Cerebellar nuclear complex (tissue), 1 donor: ENCODE results near the gene SHCBP1.
"Not testable (repeated sequence)": the region's sequence is repeated elsewhere in the genome, so short reads cannot be mapped to it uniquely, and the experiment has no call there.

Experiments
- DNase-seq, 2 experiments: peaks; one replicate each; lab custom pipeline; 2025; lab: John Stamatoyannopoulos, UW

The SHCBP1 gene, protein sequence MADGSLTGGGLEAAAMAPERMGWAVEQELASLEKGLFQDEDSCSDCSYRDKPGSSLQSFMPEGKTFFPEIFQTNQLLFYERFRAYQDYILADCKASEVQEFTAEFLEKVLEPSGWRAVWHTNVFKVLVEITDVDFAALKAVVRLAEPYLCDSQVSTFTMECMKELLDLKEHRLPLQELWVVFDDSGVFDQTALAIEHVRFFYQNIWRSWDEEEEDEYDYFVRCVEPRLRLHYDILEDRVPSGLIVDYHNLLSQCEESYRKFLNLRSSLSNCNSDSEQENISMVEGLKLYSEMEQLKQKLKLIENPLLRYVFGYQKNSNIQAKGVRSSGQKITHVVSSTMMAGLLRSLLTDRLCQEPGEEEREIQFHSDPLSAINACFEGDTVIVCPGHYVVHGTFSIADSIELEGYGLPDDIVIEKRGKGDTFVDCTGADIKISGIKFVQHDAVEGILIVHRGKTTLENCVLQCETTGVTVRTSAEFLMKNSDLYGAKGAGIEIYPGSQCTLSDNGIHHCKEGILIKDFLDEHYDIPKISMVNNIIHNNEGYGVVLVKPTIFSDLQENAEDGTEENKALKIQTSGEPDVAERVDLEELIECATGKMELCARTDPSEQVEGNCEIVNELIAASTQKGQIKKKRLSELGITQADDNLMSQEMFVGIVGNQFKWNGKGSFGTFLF

DNA sequence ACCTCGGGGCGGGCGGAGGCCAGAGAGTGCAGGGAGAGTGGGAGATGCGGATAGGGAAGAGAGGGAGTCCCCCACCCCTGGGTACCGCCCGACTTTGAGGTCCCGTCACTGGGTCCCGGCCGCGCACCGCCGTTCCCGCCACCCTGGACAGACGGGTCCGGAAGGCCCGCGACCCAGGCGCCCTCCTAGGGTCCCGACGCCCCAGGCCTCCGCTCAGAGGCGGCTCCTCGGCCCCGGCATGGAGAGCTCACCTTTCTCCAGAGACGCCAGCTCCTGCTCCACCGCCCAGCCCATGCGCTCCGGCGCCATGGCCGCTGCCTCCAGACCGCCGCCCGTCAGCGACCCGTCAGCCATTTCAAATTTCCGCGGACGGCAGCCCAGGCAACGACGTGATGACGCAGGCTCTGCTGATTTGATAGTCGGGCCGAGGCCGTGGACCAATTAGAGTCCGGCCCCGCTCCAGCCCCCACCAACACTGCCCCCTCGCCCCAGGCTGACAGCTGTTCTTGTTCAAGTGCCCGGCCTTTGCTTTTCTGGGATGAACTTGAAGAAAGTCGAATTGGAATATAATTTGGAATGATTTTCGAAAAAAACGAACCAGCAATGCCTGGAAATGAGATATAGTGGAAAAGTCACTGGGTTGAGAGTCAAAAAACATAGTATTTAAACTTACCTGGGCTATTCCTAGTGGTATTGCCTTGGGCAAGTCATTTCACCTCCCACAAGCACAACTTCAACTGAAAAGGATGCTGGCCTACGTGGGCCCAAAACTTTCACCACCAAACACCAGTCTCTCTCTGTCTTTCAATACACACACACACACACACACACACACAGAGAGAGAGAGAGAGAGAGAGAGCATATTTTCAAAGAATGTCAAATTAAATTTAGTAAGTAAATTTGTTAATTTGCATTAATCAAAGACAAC lies at the start of gene SHCBP1:
SHCBP1 (minus strand) TSS at position 374 of the 928 bp plus-strand sequence; CDS start at position 354, 20 bp downstream.
- no peak for DNase-seq

DNA sequence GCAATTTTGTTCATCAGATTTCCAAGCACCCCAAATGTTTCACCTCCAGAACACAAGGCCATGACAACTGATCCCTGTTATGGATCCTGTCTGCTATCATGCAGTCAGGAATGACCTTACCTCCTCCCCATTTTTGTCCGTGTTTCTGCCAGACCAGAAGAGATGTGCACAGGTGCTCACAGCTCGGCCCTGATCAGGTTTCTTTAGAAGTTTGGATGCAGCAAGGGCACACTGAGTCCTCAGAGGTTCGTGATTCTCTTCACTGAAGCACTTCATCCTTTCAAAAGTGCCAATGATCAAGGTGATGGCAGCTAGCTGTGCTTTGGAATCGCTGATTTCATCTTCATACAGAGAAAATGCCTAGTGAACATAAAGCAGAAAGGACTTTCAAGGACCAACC lies 40.9 kb upstream of the SHCBP1 start:
- DNase-seq = no peak

DNA sequence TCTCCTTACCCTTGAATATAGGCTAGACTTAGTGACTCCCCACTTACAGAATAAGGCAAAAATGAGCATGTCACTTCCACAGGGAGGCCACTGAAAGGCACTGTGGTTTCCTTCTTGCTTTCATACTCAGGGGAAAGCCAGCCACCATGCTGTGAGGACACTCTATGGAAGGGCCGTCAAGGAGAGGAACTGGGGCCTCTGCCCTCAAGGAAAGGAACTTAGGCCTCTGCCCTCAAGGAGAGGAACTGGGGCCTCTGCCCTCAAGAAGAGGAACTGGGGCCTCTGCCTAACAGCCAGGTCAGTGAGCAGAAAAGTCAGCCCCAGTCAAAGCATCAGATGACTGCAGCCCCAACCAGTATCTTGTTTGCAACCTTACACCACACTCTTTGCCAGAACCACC lies 37.7 kb upstream of the SHCBP1 start:
- DNase-seq = no peak

DNA sequence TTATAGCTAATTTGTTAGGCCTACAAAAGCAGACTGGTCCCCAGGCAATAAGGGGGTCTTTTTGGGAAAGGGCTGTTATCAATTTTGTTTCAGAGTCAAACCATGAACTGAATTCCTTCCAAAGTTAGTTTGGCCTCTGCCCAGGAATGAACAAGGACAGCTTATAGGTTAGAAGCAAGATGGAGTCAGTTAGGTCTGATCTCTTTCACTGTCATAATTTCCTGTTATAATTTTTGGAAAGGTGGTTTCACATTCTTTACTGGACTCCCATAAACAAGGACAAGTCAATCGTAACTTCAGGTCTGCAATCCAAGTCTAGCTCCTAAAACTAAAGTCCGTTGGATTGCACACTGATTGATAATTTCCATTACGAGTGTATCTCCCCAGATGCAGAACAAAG lies 30.1 kb upstream of the SHCBP1 start:
- no peak for DNase-seq

DNA sequence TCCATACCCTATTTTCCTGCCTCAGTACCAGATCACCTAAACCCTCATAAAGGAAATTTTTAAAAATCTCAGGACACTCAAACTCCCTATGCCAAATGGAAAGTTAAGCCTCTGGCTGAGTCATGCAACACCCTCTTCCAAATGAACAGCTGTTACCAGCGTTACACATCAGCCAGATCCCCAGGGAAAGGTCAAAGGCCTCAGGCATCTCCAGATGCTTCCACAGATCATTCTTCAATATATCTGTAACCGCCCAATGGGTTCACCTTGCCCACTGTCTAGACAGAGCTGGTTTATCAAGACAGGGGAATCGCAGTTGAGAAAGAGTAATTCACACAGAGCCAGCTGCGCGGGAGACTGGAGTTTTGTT lies 29.1 kb upstream of the SHCBP1 start:
- no peak for DNase-seq

DNA sequence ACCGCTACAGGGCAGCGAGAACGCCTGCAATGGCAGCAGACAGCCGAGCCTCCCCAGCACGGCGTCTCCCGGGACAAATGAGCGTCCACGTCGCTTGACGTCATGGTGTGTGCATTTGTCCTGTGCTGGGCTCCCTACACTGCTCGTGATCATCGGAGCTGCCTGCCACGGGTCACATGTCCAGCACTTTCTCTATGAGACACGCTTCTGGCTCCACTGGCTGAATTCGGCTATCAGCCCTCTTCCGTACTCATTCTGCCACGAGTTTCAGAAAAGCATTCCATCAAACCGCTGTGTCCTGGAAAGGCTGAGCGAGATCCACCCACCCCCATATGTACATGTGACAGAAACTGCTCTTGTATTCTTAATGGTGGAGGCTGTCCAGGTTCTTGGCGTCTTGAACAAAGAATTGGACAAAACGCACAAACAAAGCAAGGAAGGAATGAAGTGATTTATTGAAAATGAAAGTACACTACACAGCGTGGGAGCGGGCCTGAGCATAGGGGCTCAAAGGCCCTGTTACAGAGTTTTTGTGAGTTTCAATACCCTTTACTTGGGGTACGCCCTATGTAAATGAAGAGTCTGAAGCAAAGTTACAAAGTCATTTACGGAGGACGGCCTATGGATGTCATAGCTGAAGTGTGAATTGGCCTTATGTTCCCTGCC lies 28.5 kb upstream of the SHCBP1 start:
- no peak for DNase-seq

DNA sequence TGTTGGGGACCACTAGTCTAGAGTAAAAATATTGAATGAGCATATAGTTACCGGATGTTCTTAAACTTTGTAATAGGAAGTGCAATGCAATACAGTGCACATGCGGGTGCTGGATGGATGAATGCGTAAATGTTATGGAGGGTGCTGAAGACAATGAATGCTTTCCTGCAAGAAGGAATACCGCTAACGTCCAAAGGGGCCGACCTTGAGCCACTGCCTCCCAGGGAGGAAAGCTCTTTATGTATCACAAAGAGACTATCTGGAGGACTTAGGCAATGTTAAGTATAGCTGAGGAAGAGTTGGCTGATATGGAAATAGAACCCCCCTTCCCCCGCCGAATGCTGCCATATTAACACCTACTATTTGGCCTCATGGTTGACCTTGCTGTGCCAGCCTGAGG lies 27.5 kb upstream of the SHCBP1 start:
- no peak for DNase-seq

DNA sequence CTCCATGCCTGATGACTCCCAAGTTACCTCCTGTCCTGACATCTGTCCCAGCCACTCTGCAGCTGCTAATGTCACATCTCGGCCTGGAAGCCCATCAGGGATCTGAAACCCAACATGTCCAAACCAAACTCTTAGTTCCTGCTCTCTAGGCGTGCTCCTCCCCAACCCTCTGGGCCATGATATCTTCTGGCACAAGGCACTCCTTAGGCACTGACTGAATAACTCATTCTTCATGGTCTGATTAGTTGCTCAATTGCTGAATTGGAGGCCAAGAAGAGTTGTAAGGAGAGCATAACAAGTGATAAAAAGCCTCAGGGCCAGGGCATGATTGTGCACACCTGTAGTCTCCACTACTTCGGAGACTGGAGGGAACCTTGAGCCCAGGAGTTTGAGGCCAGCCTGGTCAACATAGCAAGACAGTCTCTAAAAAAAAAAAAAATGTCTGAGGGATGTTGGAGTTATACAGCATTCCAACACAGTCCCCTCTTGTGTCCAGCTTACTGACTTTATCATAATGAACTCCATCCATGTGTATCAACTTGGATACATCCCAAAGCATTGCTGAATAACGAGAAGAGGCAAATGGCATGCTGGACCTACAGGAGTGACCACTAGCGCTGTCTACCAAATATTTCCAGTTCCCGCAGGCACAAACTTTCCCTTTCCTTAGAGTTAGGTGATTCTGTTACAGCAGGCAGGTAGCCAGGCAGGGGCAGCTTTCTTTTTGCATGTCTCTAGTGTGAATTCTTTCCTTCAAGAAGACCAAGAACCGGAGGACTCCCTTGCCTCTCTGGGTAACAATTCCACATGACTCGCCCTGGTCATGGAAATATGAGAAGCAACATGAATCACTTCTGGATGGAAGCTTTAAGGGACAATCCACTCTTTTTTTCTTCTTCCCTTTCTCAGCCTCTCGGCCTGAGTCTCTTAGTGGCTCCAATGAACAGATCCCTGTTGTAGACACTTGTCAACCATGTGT lies 18.1 kb upstream of the SHCBP1 start:
- no peak for DNase-seq

DNA sequence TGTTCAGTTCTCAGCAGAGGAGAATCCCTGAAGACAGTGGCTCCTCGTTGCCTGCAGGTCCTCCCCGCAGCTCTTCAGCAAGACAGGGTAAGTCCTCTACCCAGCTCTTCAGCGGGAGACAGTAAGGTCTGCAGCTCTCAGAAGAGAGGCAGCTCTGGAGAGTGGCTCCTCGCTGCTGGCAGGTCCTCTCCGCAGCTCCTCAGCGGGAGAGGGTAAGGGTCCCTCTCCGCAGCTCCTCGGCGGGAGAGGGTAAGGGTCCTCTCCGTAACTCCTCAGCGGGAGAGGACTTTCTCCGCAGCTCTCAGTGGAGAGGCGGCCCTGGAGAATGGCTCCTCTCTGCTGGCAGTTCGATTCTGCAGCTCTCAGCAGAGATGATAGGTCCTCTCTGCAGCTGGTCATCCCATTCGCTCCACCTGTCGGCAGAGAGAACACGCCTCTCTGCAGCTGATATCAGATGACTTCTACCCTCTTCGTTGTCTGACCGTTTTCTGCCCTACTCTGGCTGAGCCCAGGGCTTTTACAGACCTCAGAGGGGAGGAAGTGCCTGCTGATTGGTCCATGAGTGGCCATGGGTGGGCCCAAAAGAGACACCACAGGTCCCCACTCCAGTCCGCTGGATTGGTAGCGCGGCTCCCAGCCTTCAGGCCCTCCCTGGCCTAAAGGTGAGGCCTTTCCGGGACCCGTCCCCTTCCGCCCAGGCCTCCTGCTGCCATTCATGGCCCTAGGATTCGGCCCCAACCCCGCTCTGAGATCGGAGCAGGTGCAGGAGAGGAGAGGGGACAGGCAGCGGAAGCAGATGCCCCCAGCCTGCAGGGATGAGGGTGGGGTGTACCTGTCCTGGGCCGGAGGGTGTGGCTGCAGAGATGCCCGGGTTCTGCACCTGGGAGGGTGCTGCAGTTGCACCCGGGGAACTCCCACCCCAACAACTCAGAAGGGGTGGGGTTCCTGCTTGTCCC lies 11.9 kb upstream of the SHCBP1 start:
- DNase-seq = no peak

DNA sequence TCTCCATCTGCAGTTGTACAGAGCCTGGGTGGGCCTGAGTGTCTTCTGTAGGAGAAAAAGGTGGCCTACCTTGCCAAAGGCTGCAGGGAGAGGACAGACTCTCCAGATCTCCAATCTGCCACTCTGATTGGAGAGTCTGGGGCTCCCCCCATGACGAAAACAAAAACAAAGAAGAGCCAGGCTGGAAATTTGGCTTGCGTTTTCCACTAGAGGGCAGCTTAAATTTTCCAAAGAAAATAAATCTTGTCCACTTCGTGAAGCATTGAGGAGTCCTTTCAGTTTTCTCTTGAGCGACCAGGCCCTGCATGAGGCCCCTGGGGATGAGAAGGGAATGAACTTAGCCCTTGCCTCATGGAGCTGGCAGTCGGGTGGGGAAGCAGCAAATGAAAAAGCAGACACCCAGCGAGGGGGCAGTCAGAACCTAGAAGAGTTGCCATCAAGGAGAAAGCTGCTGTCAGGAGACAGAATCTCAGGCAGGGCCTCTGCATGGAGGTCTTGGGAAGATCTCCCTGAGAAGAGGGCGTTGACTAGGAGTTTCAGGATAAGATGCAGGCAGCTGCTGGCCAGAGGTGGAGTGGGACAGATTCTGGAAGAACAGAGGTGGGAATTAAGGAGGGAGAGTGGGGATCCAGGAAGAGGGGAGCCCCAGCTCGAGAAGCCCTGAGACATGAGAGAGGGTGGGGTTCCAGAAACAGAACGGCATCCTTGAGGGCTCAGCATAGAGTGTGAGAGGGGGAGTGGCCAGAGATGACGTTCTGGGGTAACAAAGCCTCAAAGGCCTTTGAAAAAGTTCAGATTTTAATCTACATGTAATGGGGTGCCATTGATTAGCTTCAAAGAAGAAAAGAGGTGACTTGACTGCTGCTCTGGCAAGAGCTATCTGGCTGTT lies 8.4 kb upstream of the SHCBP1 start:
- DNase-seq = no peak

DNA sequence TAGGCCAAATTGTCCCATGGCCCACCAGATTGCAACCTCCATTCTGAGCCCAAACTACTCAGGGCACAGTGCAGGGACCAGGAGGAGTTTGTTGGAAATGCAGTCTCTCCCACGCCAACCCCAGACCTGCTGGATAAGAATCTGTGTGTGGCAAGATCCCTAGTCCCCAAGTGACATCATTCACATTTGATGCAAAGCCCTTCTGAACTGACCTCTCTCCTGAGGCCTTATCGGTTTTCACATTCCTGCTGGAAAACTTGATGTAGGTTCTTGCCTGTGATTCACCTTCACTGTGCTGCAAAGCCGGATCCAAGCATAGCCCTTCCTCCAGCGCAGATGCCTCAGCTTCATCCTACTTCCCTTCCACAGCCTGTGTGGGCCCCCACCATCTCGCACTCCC lies 6.6 kb upstream of the SHCBP1 start:
- DNase-seq = no peak

DNA sequence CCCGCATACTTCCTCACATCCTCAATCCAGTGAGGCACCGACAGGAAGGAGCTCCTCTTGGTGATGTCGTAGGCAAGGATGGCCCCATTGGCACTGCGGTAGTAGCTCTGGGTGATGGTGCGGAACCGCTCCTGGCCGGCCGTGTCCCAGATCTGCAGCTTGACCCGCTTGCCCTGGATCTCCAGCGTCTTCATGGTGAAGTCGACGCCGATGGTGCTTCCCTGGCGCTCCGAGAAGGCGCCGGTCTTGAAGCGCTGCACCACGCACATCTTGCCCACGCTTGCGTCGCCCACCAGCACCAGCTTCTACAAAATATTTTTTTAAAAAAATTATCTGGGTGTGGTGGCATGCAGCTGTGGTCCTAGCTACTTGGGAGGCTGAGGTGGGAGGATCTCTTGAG lies 5.5 kb upstream of the SHCBP1 start:
- not testable (repeated sequence) for DNase-seq

DNA sequence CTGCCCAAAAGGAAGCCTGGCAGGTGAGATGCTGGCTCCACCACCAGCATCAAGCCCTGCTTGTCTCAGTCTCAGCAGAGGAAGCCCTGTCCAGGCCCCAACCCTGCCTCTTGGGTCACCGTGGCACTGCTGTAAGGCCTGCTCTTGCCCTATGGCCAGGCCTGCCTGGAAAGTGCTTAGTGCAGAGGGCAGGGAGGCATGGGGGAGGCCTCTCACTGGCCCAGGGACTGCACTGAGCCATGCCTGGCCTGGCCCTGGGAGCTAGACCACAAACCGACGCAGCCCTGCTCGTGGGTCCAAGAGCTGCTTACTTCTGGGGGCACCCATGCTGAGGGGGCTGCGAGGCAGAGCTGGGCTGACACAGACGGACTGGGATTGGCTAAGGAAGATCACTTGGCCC lies 3.7 kb upstream of the SHCBP1 start:
- DNase-seq = not testable (repeated sequence)

DNA sequence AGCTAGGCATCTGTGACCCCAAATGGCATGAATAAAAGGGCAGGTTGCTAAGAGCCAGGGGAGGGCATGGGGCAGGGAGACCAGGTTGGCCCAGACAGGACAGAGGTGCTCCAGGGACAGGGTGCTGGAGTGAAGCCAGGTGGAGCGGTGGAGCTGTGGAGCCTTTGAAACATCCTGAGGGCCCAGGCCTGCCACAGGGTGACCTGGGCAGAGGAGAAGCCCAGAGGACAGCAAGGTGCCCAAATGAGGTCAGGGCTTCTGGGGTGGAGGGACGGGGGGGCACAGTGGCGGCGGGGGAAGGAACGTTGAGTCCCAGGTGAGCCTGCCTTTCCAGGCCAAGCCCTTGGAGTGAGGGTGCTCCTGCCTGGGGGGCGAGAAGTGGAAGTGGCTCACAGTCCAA lies 2.5 kb upstream of the SHCBP1 start:
- not testable (repeated sequence) for DNase-seq

DNA sequence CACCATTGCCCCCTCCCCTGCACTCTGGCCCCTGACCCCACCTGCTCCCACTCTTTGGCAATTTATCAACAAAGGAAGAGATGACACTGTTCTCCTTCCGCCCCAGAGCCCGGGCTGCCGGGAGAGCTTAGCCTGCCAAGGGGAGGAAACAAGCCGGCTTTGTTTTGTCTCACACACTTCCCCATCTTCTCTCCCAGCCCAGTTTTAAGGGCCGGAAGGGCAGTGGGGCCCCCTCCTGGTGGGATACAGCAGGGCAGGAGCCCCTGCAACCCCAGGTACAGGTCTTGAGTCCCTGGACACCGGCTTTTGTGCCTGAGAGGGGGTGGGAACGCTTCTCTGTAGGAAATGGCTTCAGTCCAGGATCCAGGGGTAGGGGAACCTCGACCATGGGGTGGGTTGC lies 2.1 kb upstream of the SHCBP1 start:
- DNase-seq = not testable (repeated sequence)

DNA sequence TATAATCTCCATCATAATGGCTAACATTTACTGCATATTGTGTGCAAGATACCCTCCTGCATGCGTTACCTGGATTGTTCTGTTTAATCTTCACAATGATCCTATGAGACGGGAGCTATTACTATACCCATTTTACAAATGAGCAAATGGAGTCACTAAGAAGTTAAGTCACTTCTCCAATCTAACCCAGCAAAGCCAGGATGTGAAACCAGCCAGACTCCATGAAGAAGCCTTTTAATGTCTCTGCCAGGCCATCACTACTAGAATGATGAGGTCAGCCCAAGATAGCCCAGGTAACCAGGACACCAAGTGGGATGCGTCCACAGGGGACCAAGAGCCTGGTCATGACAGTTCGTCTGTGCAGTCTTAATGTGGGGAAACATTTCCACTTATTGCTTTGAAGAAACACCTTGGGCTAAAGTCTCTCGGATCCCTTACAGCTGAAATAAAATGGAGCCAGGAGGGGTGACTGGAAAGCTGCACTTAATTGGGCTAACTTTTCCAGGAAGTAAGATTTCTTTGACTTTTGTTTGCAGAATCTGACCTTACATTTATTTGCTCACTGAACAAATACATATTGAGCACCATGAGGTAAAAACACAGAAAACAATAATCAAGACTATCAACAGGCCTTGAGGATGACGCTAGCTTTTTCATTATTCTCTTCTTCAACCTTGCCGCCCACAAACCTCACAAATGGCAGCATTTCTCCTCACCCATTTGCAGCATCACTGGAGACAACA lies 926 bp upstream of the SHCBP1 start:
- DNase-seq = no peak

DNA sequence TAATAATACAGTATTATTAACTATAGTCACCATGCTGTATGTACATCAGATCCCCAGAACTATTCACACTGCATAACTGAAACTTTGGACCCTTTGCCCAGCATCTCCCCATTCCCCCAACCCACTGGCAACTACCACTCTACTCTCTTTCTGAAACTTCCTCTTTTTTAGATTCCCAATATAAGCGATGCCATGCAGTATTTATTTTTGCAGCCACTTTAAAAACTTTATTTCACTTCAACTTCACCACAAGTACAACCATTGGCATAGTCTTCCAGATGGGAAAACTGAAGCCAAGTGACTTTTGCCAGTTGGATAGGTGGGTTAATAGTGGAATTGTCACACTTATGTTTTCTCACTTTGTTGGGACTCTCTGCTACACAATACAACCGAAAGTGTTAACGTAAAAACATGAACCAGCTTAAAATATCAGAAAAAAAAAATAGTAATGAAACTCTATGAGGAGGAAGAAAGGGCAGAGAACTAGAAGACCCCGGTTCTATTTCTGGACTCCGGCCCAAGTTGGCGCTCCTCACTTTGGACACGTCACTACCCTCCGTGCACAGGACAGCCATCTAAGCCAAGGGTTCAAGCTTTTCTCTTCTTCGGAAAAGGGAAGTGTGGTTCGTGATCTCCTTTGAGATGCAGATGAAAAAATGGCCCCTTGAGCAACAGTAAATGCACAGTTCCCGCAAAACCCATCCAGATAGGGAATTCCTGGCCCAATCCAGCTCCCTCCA lies 743 bp downstream of the SHCBP1 start:
- DNase-seq = no peak
